ENCODE measurements around the gene TMEM208.

TMEM208 gene

DNA sequence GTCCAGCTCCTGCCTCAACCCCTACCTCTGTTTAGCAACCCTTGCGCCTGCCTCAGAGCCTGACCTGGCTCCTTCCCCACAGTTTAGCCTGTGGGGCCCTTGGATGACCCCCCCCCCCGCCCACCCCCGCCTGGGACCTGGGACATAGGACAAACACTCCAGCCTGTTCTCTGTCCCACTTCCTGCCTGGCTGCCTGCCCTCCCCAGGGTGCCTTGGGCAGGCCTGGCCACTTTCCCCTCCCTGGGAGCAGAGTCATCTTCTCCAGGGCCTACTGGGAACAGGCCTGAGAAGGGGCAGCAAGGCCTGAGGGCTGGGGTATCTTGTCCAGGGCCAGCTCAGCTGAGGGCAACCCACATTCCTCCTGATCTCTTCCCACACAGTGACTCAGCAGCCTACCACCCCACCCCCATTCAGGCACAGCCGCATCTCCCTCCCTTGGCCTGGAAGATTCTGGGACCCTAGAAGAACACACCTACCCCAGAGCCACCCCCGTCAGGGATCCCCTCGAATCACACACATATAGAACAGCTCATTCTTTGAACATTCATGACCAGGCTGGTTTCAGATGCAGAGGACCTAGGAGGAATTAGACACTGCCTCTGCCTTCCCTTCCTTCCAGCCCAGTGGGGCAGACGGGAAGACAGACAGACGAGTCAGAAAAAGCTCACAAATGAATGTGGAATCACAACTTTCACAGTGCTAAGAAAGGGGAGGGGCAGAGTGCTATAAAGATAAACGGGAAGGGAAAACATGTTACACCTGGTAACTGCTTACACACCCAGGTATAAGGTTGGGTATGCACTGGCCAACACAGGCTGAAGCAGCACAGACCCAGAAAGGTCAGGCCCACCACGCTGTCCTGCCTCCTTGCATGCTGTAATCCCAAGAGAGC, 14.3 kb downstream of the TMEM208 start:
- TF ChIP-seq CTCF (IDR thresholded peaks at IDR 0.05; ENCODE audit: low read depth, low read length, missing control alignments), result no peak
- in situ Hi-C loops (cut with HindIII; ENCODE audit: low sequenced_read_pairs), result no loop called here
- no peak for DNase-seq (ENCODE audit: low read depth)
- H3K4me3 ChIP-seq (ENCODE audit: low read depth, low read length), result no peak overlapping the region

GRCh38 chr16:67242138-67242730, 15.3 kb downstream of the TMEM208 start:
- DNase-seq (ENCODE audit: low read depth), result no peak
- no peak overlapping the region for H3K4me3 ChIP-seq (ENCODE audit: low read depth, low read length)
- no peak for TF ChIP-seq CTCF (IDR thresholded peaks at IDR 0.05; ENCODE audit: low read depth, low read length, missing control alignments)
- in situ Hi-C loops (cut with HindIII; ENCODE audit: low sequenced_read_pairs), result no loop called here

DNA sequence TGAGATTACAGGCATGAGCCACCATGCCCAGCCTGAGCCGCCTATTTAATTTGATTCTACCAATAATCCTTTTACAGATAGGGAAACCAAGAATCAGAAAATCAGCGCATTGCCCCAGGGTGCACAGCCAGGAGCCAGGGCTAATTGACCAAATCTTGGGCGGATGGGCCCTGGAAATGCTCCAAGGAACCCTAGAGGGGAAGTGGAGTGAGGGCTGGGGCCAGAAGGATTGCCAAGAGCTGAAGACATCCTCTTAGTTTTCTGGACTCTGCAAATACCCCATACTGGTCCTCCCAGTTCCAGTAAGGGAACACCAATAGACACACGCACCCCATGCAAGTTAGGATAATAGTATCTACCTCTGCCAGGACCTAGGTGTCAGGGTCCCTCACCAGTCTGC, 16.6 kb downstream of the TMEM208 start:
- no peak for DNase-seq (ENCODE audit: low read depth)
- TF ChIP-seq CTCF (IDR thresholded peaks at IDR 0.05; ENCODE audit: low read depth, low read length, missing control alignments), result no peak
- H3K4me3 ChIP-seq (ENCODE audit: low read depth, low read length), result no peak overlapping the region
- in situ Hi-C loops (cut with HindIII; ENCODE audit: low sequenced_read_pairs), result no loop called here

DNA sequence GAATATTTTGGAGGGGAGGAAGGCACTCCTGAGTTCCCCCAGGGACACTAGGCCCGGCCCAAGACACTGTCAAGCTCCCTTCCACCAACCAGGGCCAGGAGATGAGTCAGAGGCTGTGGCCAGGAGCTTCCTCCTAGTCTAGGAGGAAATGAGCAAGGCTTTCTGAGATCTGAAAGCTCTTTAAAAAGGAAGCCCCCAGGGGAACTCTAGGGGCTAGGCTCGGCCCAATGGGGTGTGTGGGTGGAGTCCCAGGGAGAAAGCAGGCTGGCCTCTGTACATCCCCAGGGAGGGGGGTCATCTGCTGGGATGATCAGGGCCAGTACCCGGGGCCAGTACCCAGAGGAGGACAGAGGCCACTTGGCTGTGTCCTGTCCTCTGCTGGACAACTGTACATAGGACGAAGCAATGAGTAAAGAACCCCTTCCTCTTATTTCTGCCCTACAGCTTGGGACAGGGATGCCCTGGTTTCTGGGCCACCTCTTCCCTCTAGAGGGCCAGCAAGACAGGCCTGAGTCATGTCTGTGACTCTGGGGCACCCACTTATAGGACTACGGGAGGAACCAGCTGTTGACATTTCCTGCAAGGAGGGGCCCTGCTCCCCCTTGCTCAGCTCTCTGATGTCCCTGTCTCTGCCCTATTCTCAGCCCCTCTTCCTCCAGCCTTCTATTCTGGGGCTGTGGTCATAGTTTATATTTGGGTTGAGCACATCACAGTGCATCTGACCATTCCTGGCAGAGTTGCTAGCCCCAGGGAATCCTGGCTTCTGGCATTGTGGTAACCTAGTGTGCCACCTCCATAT, 17.7 kb downstream of the TMEM208 start:
- in situ Hi-C loops (cut with HindIII; ENCODE audit: low sequenced_read_pairs), result no loop called here
- H3K4me3 ChIP-seq (ENCODE audit: low read depth, low read length), result peak overlapping the region; percentile 91
- no peak for TF ChIP-seq CTCF (IDR thresholded peaks at IDR 0.05; ENCODE audit: low read depth, low read length, missing control alignments)
- DNase-seq (ENCODE audit: low read depth), result peak; percentile 53

DNA sequence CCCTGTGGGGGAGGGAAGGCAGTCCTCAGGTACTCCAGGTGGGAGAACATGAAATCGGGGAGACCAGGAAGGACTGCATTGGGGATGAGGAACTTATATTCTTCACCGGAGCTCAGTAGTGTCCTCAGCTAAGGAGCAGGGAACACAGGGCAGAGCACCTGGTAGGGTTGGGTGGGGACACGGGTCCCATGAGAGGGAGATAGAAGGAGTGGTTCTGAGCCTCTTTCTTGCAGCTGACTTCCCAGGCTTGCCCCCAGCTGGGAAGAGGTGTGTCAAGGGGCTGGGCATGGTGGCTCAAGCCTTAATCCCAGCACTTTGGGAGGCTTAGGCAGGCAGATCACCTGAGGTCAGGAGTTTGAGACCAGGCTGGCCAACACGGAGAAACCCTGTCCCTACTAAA, 18.3 kb downstream of the TMEM208 start:
- TF ChIP-seq CTCF (IDR thresholded peaks at IDR 0.05; ENCODE audit: low read depth, low read length, missing control alignments), result no peak
- DNase-seq (ENCODE audit: low read depth), result no peak
- in situ Hi-C loops (cut with HindIII; ENCODE audit: low sequenced_read_pairs), result no loop called here
- peak overlapping the region; percentile 91 for H3K4me3 ChIP-seq (ENCODE audit: low read depth, low read length)

DNA sequence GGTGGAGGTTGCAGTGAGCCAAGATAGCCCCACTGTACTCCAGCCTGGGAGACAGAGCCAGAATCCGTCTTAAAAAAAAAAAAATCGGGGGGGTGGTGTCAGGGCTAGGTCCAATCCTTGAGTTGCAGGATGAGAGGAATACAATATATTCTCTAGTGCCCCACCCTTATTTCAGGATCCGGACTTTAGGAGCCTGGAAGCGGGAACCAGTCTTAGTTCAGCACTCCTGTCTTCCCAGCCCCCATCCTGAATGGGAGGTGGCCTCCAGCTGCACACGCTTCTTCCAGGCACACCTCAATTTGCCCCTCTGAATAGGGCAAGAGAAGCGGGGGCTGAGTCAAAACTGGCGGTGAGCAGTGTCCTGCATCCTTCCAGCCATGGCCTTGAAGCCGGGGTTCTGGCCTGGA, 18.7 kb downstream of the TMEM208 start:
- no peak for TF ChIP-seq CTCF (IDR thresholded peaks at IDR 0.05; ENCODE audit: low read depth, low read length, missing control alignments)

More for the DNA sequence above, 18.7 kb downstream of the TMEM208 start:
- peak overlapping the region; percentile 91 for H3K4me3 ChIP-seq (ENCODE audit: low read depth, low read length)
- DNase-seq (ENCODE audit: low read depth), result no peak
- in situ Hi-C loops (cut with HindIII; ENCODE audit: low sequenced_read_pairs), result no loop called here
